Thymus (tissue), 11 donors: ENCODE data around the gene PDE6H. TPM values are rescaled to one million over a fixed set of nuclear protein-coding genes. Genes with fewer than 3 reads are reported as not detected.

Experiments
- DNase-seq, 9 donors: peaks; one replicate each; pipeline ENCODE4 v3.0.0-alpha.2; 2013; ENCODE audit warnings: low spot score in 9 of 9, low read depth in 6 of 9, missing footprints in 1 of 9
- H3K27ac ChIP-seq, 2 donors: one replicate each; pipeline ENCODE4 v1.5.1; 2013; ENCODE audit warnings: control low read depth in 1 of 2, low read depth in 1 of 2, low read length in 1 of 2, mild to moderate bottlenecking in 1 of 2, moderate library complexity in 1 of 2
- H3K27me3 ChIP-seq, 2 donors: one replicate each; pipeline ENCODE4 v1.5.1; 2013; ENCODE audit warnings: low read length in 1 of 2; ENCODE audit not compliant: control insufficient read depth in 2 of 2, insufficient read depth in 1 of 2
- H3K36me3 ChIP-seq, 2 donors: one replicate each; pipeline ENCODE4 v1.5.1; 2013; ENCODE audit warnings: low read length in 1 of 2, mild to moderate bottlenecking in 1 of 2, moderate library complexity in 1 of 2; ENCODE audit not compliant: control insufficient read depth in 2 of 2, insufficient read depth in 2 of 2
- H3K4me1 ChIP-seq, 2 donors: one replicate each; pipeline ENCODE4 v1.5.1; 2013; ENCODE audit warnings: low read length in 2 of 2; ENCODE audit not compliant: control insufficient read depth in 2 of 2, insufficient read depth in 2 of 2
- H3K4me3 ChIP-seq, 2 donors: one replicate each; pipeline ENCODE4 v1.5.1; 2013; ENCODE audit warnings: low read length in 2 of 2, control low read depth in 1 of 2, mild to moderate bottlenecking in 1 of 2
- H3K9me3 ChIP-seq, 2 donors: one replicate each; pipeline ENCODE4 v1.5.1; 2013; ENCODE audit warnings: low read length in 1 of 2, mild to moderate bottlenecking in 1 of 2; ENCODE audit not compliant: control insufficient read depth in 2 of 2, insufficient read depth in 1 of 2
- WGBS: extraction: QIAGEN DNeasy Blood & Tissue Kit; methylation state at CpG from one replicate; pipeline ENCODE4 v1.1.7; 2013; 5-methylcytosine and 5-hydroxymethylcytosine counted together
- polyA plus RNA-seq: library from polyadenylated mRNA; stranded (reverse); fragments of 200-250 nt; gene quantifications from one replicate; pipeline ENCODE4 v1.2.3, GENCODE V29; 2013
- total RNA-seq: library from RNA; stranded (reverse); fragments of 120-200 nt; gene quantifications from one replicate; pipeline ENCODE4 v1.2.4, GENCODE V29; 2013
- donor health status: healthy.

The PDE6H gene
- total and polyA plus RNA-seq, 2 donors = 0.19 TPM; not detected in 1

GRCh38 chr12:14956024-14956891 is 16.6 kb upstream of the PDE6H start:
- Histone ChIP-seq H3K36me3 (peaks cover 12 to 43% of the 10 kb centered on the region in 2 donors), H3K4me1 (peaks cover 46 to 58% of the 10 kb centered on the region in 2 donors), H3K27me3 (no peaks in the 10 kb centered on the region), H3K27ac (peak overlapping the region; percentile 88 to 99), H3K4me3 (peak overlapping the region; percentile 36 to 91), H3K9me3 (no peaks in the 10 kb centered on the region)
- WGBS = 32% methylated on average over 9 of the region's 9 CpGs
- DNase-seq = peak in 2 of 9 donors; percentile 48 to 76

GRCh38 chr12:14956905-14957304 is 15.9 kb upstream of the PDE6H start:
- peaks cover 12 to 37% of the 10 kb centered on the region in 2 donors for H3K36me3 ChIP-seq

GRCh38 chr12:14957551-14958168 is 15.2 kb upstream of the PDE6H start:
- H3K27ac ChIP-seq = peak overlapping the region; percentile 84 to 99
- H3K27me3 ChIP-seq = no peaks in the 10 kb centered on the region
- H3K4me3 ChIP-seq = peak overlapping the region; percentile 91
- no peaks in the 10 kb centered on the region for H3K9me3 ChIP-seq
- H3K36me3 ChIP-seq = peaks cover 12 to 32% of the 10 kb centered on the region in 2 donors
- WGBS = 67% methylated on average over 5 of the region's 5 CpGs
- peaks cover 34 to 49% of the 10 kb centered on the region in 2 donors for H3K4me1 ChIP-seq
- peak in 1 of 9 donors; percentile 58 for DNase-seq

More at GRCh38 chr12:14956905-14957304, 15.9 kb upstream of the PDE6H start:
- Histone ChIP-seq H3K27ac (peak overlapping the region; percentile 48 to 99), H3K4me1 (peaks cover 39 to 56% of the 10 kb centered on the region in 2 donors), H3K9me3 (no peaks in the 10 kb centered on the region), H3K27me3 (no peaks in the 10 kb centered on the region), H3K4me3 (peak overlapping the region; percentile 91)
- WGBS = 66% methylated on average over 2 of the region's 2 CpGs
- DNase-seq = no peak

DNA sequence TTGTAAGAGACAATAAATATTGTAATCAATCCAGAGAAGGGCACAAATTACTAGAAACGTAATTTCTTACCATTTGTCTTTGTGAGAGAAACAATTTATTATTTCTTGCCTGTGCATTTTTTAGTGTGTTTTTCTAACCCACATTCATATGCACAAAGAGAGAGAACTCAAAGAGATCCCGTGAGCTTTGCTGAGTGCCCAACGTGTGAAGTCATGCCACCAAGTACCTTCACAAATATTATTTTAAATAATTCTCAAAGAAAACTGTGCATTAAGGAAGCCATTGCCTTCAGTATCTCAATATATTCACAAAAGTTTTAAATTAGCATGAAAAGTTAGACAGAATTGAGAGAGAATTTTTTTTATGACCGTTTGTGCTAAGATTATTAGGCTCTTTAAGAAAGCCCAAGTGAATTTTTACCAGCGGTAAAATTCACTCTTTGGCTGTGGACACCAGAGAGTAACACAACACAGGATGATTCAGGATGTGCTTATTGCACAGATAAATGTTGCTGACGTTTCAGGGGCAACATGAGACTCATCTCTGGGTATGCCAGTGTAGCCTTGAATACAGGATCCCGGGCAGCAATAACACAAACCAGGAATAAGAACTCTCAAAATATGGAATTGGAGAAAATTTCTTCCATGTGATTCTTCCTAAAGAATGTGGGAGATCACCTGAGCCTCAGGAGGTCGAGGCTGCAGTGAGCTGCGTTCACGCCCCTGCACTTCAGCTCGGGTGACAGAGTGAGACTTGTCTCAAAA is 14.3 kb upstream of the PDE6H start:
- Histone ChIP-seq H3K4me1 (peaks cover 27 to 51% of the 10 kb centered on the region in 2 donors), H3K4me3 (peak overlapping the region; percentile 91), H3K36me3 (peaks cover 12 to 32% of the 10 kb centered on the region in 2 donors), H3K9me3 (no peaks in the 10 kb centered on the region), H3K27me3 (no peaks in the 10 kb centered on the region), H3K27ac (peak overlapping the region; percentile 82 to 99)
- DNase-seq = peak in 2 of 9 donors; percentile 42 to 69
- whole genome bisulfite sequencing = 20% methylated on average over 11 of the region's 11 CpGs

- Histone ChIP-seq H3K36me3 (peaks cover 12 to 30% of the 10 kb centered on the region in 2 donors), H3K27me3 (no peaks in the 10 kb centered on the region), H3K4me3 (peak overlapping the region; percentile 91), H3K9me3 (no peaks in the 10 kb centered on the region), H3K27ac (peak overlapping the region; percentile 82 to 99), H3K4me1 (peaks cover 22 to 47% of the 10 kb centered on the region in 2 donors)
- DNase-seq = peak in 1 of 9 donors; percentile 55
- WGBS = 46% methylated on average over 10 of the region's 10 CpGs
Observed at GRCh38 chr12:14959126-14959440, 13.8 kb upstream of the PDE6H start.

- 4% methylated on average over 3 of the region's 3 CpGs for WGBS
- Histone ChIP-seq H3K4me1 (peaks cover 18 to 43% of the 10 kb centered on the region in 2 donors), H3K27ac (peak overlapping the region; percentile 82 to 99), H3K27me3 (no peaks in the 10 kb centered on the region), H3K9me3 (no peaks in the 10 kb centered on the region), H3K36me3 (peaks cover 12 to 26% of the 10 kb centered on the region in 2 donors), H3K4me3 (peak overlapping the region; percentile 91)
- DNase-seq = peak in 2 of 9 donors; percentile 37 to 69
Observed at GRCh38 chr12:14959463-14959862, 13.4 kb upstream of the PDE6H start.

DNA sequence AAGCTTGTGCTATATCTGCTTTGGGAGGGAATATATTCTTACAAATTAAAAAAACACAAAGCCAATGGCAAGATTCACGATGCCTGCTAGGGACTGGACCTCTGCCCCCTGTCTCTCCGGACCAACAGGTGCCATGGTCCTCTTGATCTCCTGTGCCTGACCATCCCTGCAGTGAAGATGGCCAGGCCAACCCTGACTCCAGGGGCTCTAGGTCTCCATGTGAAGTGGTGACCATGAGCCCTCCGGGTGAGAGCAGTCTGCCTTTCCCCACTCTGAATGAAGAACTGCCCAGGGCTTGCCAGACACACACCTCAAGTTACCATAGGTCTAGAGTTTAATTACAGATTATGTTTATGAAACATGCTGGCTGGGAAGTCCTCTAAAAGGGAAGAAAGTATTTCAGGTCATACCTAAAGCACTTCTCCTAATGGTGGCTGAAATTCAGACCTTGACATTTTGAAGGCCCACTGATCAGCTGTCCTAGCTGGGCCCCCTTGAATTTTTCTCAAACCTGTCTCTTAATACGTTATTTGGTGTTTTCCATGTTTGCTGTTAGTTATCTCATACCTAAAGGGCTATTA is 12.8 kb upstream of the PDE6H start:
- peak overlapping the region; percentile 91 for H3K4me3 ChIP-seq
- H3K9me3 ChIP-seq = no peaks in the 10 kb centered on the region
- 4% methylated on average over 4 of the region's 4 CpGs for WGBS
- peak in 1 of 9 donors; percentile 54 for DNase-seq
- peaks cover 12 to 25% of the 10 kb centered on the region in 2 donors for H3K36me3 ChIP-seq
- H3K27ac ChIP-seq = peak overlapping the region; percentile 82 to 99
- peaks cover 17 to 42% of the 10 kb centered on the region in 2 donors for H3K4me1 ChIP-seq
- no peaks in the 10 kb centered on the region for H3K27me3 ChIP-seq

DNA sequence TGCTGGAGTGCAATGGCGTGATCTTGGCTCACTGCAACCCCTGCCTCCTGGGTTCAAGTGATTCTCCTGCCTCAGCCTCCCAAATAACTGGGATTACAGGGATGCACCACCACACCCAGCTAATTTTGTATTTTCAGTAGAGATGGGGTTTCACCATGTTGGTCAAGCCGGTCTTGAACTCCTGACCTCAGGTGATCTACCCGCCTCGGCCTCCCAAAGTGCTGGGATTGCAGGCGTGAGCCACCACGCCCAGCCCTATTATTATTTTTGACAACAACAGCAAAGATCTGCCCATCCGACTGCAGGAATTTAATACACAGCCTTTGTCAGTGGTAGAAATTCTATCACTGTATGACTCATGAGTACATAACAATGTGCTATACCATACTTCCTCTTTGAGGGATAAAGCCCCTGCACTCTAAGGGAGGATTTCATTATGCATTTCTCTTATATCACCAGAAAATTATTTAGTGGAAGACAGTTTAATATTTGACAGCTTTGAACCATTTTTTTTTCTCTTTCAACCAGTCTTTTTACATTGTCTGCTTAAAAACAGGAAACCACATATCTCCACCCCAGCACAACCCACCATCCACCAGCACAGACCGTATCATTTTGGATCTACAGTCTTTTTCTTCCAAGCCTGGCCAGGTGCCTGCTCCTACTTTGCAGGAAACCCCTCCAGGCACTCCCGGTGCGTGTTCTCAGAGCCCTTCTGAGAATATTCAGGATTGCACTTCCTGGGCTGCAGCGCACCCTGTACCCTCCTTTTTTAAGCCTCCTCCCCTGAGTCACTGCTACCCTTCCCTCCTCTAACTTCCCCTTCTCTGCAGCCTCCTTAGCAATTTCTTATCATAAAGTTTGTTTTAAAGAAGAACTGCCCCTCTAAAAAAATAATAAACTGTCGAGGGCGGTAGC is 12.0 kb upstream of the PDE6H start:
- no peaks in the 10 kb centered on the region for H3K27me3 ChIP-seq
- peak in 4 of 9 donors; percentile 62 to 82 (median 72) for DNase-seq
- peaks cover 17 to 42% of the 10 kb centered on the region in 2 donors for H3K4me1 ChIP-seq
- WGBS = 2% methylated on average over 13 of the region's 13 CpGs
- peaks cover 12 to 19% of the 10 kb centered on the region in 2 donors for H3K36me3 ChIP-seq
- peak overlapping the region; percentile 99 for H3K27ac ChIP-seq
- peak overlapping the region; percentile 91 for H3K4me3 ChIP-seq
- no peaks in the 10 kb centered on the region for H3K9me3 ChIP-seq
